ENCODE data around the gene SPINT2.

DNA sequence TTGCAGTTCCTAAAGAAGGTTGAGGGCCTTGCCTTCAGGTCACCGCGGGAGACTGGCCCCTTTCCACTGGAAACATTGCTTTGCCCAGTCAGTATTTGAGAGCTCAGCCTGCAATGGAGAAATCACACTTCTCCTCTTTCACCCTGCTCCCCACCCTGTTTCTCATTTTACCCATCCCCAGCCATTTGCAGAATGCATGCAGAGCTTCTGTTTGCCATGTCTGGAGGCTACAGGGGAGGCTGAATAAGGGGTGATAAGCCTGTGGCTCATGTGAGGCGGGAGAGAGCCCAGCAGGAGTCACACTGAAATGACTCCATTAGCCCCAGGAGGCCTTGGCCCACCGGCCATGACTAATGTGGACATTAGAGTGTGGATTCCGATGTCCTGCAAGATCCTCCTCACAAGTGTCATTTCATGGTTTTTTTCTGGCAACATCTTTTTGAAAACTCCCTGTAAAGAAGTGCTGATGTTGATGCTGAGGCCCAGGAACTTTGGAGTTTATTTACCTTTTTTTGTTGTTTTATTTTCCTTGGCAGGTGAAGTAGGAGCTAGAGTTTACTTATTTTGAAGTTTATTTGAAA is 6.3 kb downstream of the SPINT2 start:
- no peak for TF ChIP-seq CTCF (optimal IDR thresholded peaks at IDR 0.05 in 1 of 3, IDR thresholded peaks at IDR 0.05 in 1 of 3, conservative IDR thresholded peaks at IDR 0.05 in 1 of 3; ENCODE audit: extremely low read depth in 1 of 3, insufficient read depth in 2 of 3, low read length in 3 of 3)
- TF ChIP-seq EZH2 (IDR thresholded peaks at IDR 0.05; ENCODE audit: low read length), result no peak

Data from keratinocyte (primary cell).